Motor neuron (in vitro differentiated cells): ENCODE results near the gene TNS2. TPM values are rescaled to one million over a fixed set of nuclear protein-coding genes. Genes with fewer than 3 reads are reported as not detected.
A peak's percentile ranks its signal among the peaks of the same experiment; 100 is the strongest.
"Not testable (repeated sequence)": the region's sequence is repeated elsewhere in the genome, so short reads cannot be mapped to it uniquely, and the experiment has no call there.

ENCODE experiments used
- ATAC-seq, 8 experiments: fragments of 200-7000 bp; cut with Tn5 transposase; replicated peaks in 6 of 8; 2 replicates each; pipeline ENCODE4 v1.8.0; 2021; ENCODE audit warnings: mild to moderate bottlenecking in 8 of 8, moderate library complexity in 8 of 8
- H3K27ac ChIP-seq, 2 donors: fragments of 250-450 bp; sonication (Bioruptor Pico); 2 replicates each; pipeline ENCODE4 v1.9.0; 2021; ENCODE audit warnings: antibody characterized with exemption in 2 of 2, mild to moderate bottlenecking in 2 of 2, moderate library complexity in 1 of 2
- H3K4me1 ChIP-seq, 2 donors: fragments of 250-450 bp; sonication (Bioruptor Pico); replicated peaks in 1 of 2; 2 replicates each; pipeline ENCODE4 v1.6.1; 2021; ENCODE audit warnings: antibody characterized with exemption in 2 of 2, mild to moderate bottlenecking in 2 of 2, moderate library complexity in 1 of 2
- H3K4me3 ChIP-seq, 5 donors: fragments of 250-450 bp; sonication (Bioruptor Pico); 2 replicates each; pipeline ENCODE4 v1.9.0; 2021; ENCODE audit warnings: antibody characterized with exemption in 5 of 5, mild to moderate bottlenecking in 5 of 5, moderate library complexity in 4 of 5
- WGBS, 10 experiments: fragments of 450-650 bp; shearing (Covaris generic); methylation state at CpG; one replicate each; pipeline ENCODE4 v1.0.0; 2022; 5-methylcytosine and 5-hydroxymethylcytosine counted together
- in situ Hi-C, 9 experiments: fragments of 400-800 bp; cut with MboI; loops; one replicate each; pipeline ENCODE4 v1.15.0; 2021; ENCODE audit warnings: low sequenced_read_pairs in 9 of 9, low pct_unique_long_range_greater_than_20kb in 2 of 9; ENCODE audit not compliant: unreplicated experiment in 9 of 9
- total RNA-seq, 8 experiments: library from RNA; unstranded; fragments of 300-600 nt; gene quantifications; 2 replicates each; pipeline versions ENCODE4 v1.2.3 to v1.2.4, GENCODE V29; 2022

TNS2 gene
- total RNA-seq, result 10 to 100 TPM in 3 of 8 experiments, 1 to 10 TPM in 5; 3.4 to 24.6 (median 7.6) TPM

GRCh38 chr12:53049571-53050318 is at the start of gene TNS2:
Gene TNS2 (plus strand): TSS chr12:53050065. CDS start chr12:53050186, 121 bp downstream.
- in situ Hi-C loops, result no loop called here
- Histone ChIP-seq H3K4me3 (no peak within 1 kb of the TSS), H3K27ac (peak within 1 kb of the TSS; percentile 52 to 85), H3K4me1 (peaks cover 57 to 70% of the 10 kb centered on the region in 2 donors)
- ATAC-seq, result peak in 3 of 8 experiments; percentile 2 to 10 (median 6)
- 28 to 60% (median 46%) methylated on average over 1 to 4 of the region's 20 CpGs; no CpG with 5 or more reads in 7 of the 10 experiments for WGBS, 10 experiments

DNA sequence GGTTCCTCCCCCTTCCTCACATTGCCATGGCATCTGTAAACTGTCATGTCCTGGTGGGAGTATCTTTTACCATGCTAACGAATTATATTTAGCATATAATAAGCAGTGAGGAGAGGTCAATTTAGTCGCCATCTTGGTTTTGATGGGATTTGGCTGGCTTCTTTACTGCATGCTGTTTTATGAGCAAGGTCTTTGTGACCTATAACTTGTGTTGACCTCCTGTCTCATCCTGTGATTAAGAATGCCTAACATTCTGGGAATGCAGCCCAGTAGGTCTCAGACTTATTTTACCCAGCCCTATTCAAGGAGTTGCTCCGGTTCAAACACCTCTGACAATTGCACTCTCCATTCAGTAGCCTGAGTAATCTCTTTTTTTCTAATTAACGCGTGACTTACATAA is 45.7 kb upstream of the TNS2 start:
- Histone ChIP-seq H3K4me1 (peaks cover 11 to 27% of the 10 kb centered on the region in 2 donors), H3K27ac (peak overlapping the region; percentile 45 to 56), H3K4me3 (peak overlapping the region; percentile 57 to 94 (median 75))
- 24 to 100% (median 60%) methylated on average over 1 to 5 of the region's 5 CpGs for WGBS, 10 experiments
- ATAC-seq, result no peak
- in situ Hi-C loops, result no loop called here

DNA sequence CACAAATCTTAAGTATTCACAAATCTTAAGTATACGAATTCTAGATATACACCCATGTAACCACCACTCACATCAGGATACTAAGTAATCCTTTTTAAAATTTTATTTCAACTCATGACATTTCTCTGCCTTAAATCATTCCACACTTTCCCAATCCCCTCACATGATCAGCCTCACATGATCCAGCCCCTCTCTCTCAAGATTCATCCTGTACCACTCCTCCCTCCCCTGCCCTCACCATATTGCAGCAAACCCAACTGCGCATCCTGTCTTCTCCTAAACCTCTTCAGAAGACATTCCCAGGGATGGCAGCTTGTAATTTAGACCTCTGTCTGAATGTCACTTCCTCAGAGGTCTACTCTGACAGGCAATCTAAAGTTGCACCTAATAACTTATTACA is 45.3 kb upstream of the TNS2 start:
- Histone ChIP-seq H3K27ac (peak overlapping the region; percentile 45 to 56), H3K4me1 (peaks cover 11 to 27% of the 10 kb centered on the region in 2 donors), H3K4me3 (peak overlapping the region; percentile 57 to 94 (median 75))
- ATAC-seq, result peak in 4 of 8 experiments; percentile 17 to 34 (median 19)
- 33 to 100% (median 91%) methylated on average over 1 to 2 of the region's 2 CpGs for WGBS, 10 experiments
- in situ Hi-C loops, result no loop called here

DNA sequence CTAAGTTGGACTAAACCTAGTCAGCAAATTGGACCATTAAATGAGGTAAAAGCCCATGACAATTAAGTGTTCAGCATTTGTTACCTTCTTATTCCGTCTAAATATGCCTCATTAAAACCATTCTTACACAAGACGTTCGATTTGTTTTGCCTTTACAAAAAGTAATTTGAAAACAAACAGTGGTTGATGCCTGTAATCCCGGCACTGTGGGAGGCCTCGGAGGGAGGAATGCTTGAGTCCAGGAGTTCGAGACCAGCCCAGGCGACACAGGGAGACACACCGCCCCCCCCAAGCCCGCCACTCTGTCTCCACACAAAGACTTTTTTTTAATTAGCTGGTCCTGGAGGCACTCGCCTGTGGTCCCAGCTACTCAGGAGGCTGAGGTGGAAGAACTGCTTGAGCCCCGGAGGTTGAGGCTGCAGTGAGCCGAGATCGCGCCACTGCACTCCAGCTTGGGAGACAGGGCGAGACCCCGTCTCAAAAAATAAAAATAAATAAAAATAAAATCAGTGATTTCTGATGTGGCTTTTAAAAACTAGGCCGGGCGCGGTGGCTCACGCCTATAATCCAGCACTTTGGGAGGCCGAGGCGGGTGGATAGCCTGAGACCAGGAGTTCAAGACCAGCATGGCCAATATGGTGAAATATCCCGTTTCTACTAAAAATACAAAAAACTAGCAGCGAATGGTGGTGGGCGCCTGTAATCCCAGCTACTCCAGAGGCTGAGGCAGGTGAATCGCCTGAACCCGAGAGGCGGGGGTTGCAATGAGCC is 44.5 kb upstream of the TNS2 start:
- peak in 2 of 8 experiments; percentile 1 to 2 for ATAC-seq
- Histone ChIP-seq H3K4me3 (peak overlapping the region; percentile 57 to 94 (median 75)), H3K4me1 (peaks cover 11 to 27% of the 10 kb centered on the region in 2 donors), H3K27ac (peak overlapping the region; percentile 78 to 87)
- in situ Hi-C loops, result no loop called here
- WGBS, 10 experiments, result 0 to 28% (median 11%) methylated on average over 2 to 21 of the region's 28 CpGs; no CpG with 5 or more reads in 1 of the 10 experiments

DNA sequence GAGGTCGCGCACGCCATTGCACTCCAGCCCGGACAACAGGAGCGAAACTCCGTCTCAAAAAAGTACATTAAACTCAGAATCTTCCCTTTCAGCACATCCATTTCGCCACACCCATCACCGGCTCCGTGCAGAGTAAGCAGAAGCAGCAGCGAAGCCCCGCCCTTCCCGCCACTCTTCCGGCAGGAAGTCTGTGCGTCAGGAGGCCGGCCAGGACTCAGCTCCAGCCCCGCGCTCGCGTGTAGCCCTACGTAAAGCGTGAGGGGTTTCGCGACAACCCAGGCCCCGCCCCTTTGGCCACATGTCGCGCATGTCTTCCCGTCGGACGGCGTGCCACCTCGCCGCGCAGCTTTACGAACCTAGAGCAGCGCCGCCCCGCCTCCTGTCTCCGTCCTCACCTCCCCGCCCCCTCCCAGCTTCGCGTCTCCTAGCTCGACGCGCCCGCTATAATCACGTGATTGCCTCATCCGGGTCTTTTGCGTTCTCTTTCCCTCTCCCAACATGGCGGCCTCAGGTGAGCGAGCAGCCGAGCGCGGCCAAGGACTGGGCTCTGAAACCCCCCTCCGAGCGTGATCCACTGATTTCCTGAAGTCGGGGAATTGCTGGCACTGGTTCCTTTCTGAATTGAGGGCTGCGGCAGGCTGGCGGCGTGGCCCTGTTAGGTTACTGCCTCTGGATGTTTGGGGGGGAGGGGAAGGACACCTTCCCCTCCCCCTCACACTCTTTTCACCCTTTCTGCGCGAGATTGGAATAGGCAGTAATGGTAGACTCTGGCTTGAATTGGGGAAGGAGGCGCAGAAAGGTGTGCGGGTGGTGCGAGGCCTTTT is 43.7 kb upstream of the TNS2 start, which contains the start of gene EIF4B:
TSS of gene EIF4B (plus strand) at position 471 of the 824 bp plus-strand sequence. CDS start at position 499, 28 bp downstream.
- Histone ChIP-seq H3K4me3 (peak within 1 kb of the TSS; percentile 57 to 94 (median 82)), H3K4me1 (peaks cover 11 to 27% of the 10 kb centered on the region in 2 donors), H3K27ac (peak within 1 kb of the TSS; percentile 98)
- in situ Hi-C loops, result no loop called here
- WGBS, 10 experiments, result 0 to 2% (median 0%) methylated on average over 5 to 11 of the region's 64 CpGs; no CpG with 5 or more reads in 5 of the 10 experiments
- peak; percentile 84 to 94 (median 92) for ATAC-seq

GRCh38 chr12:53006810-53007309 is 43.0 kb upstream of the TNS2 start:
- peak overlapping the region; percentile 57 to 94 (median 82) for H3K4me3 ChIP-seq
- 0 to 10% (median 0%) methylated on average over 2 to 4 of the region's 38 CpGs; no CpG with 5 or more reads in 4 of the 10 experiments for WGBS, 10 experiments
- in situ Hi-C loops, result no loop called here
- peak; percentile 14 to 51 (median 26) for ATAC-seq
- H3K4me1 ChIP-seq, result peaks cover 11 to 27% of the 10 kb centered on the region in 2 donors
- peak overlapping the region; percentile 98 for H3K27ac ChIP-seq

DNA sequence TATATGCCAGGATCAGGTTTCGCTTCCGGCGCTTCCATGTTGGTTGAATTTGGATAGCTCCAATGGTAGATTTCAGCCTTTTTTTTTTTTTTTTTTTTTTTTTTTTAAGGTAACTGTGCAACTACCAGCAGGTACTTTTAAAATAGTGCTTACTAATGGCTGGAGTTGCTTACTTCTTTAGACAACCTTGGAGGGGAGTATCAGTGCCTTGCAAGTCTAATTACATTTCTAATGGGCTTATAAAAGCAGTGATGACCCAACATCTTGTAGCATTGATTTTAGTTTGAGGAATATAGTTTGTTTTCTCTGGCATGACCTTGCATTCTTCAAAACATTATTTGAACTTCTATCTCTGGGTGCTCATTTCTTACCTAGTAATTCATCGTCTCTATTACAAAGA is 42.5 kb upstream of the TNS2 start:
- in situ Hi-C loops, result no loop called here
- no peak for ATAC-seq
- 7 to 43% (median 14%) methylated on average over 1 to 4 of the region's 4 CpGs for WGBS, 10 experiments
- Histone ChIP-seq H3K4me3 (peak overlapping the region; percentile 57 to 94 (median 82)), H3K27ac (peak overlapping the region in 1 of 2 donors; percentile 98), H3K4me1 (peaks cover 11 to 27% of the 10 kb centered on the region in 2 donors)

DNA sequence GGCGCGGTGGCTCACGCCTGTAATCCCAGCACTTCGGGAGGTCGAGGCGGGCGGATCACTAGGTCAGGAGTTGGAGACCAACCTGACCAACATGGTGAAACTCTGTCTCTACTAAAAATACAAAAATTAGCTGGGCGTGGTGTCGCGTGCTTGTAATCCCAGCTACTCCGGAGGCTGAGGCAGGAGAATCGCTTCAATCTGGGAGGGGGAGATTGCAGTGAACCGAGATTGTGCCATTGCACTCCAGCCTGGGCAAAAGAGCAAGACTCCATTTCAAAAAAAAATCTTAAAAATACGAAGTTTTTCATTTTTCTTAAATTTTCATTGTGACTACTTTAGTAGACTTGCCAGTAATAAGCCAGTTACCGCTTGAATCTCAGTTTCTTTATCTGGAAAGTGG is 41.1 kb upstream of the TNS2 start:
- H3K4me3 ChIP-seq, ATAC-seq, in situ Hi-C loops, H3K27ac ChIP-seq: not testable (repeated sequence)
- peaks cover 11 to 27% of the 10 kb centered on the region in 2 donors for H3K4me1 ChIP-seq
- WGBS, 10 experiments, result 60 to 96% (median 91%) methylated on average over 2 to 14 of the region's 15 CpGs; no CpG with 5 or more reads in 1 of the 10 experiments

DNA sequence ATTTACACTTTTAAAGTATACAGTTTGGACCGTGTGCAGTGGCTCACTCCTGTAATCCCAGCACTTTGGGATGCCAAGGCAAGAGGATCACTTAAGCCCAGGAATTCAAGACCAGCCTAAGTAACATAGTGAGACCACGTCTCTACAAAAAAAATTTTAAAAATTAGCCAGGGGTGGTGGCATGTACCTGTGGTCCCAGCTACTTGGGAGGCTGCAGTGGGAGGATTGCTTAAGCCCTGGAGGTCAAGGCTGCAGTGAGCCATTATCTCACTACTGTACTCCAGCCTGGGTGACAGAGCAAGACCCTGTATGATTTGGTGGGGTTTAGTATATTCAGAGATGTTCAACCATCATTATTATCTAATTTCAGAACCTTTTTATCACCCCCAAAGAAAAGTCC is 38.9 kb upstream of the TNS2 start:
- H3K27ac ChIP-seq, result no peak overlapping the region
- 100% methylated on average over 1 of the region's 2 CpGs; no CpG with 5 or more reads in 7 of the 10 experiments for WGBS, 10 experiments
- in situ Hi-C loops, result no loop called here
- no peak overlapping the region for H3K4me3 ChIP-seq
- no peak for ATAC-seq
- peaks cover 5 to 13% of the 10 kb centered on the region in 2 donors for H3K4me1 ChIP-seq

GRCh38 chr12:53011889-53012288 is 38.0 kb upstream of the TNS2 start:
- 92 to 96% (median 93%) methylated on average over 2 to 3 of the region's 3 CpGs; no CpG with 5 or more reads in 4 of the 10 experiments for WGBS, 10 experiments
- no peak for ATAC-seq
- in situ Hi-C loops, result no loop called here
- Histone ChIP-seq H3K27ac (no peak overlapping the region), H3K4me3 (no peak overlapping the region), H3K4me1 (peaks cover 5 to 13% of the 10 kb centered on the region in 2 donors)

GRCh38 chr12:53012928-53013327 is 36.9 kb upstream of the TNS2 start:
- Histone ChIP-seq H3K27ac (no peak overlapping the region), H3K4me1 (peaks cover 5% of the 10 kb centered on the region in 2 donors), H3K4me3 (no peak overlapping the region)
- in situ Hi-C loops, result no loop called here
- no peak for ATAC-seq
- 78 to 100% (median 94%) methylated on average over 1 to 3 of the region's 3 CpGs; no CpG with 5 or more reads in 1 of the 10 experiments for WGBS, 10 experiments

GRCh38 chr12:53014709-53015108 is 35.2 kb upstream of the TNS2 start:
- Histone ChIP-seq H3K4me1 (no peaks in the 10 kb centered on the region), H3K4me3 (no peak overlapping the region), H3K27ac (no peak overlapping the region)
- no peak for ATAC-seq
- in situ Hi-C loops, result no loop called here
- WGBS, 10 experiments, result 50 to 100% (median 87%) methylated on average over 1 to 2 of the region's 2 CpGs; no CpG with 5 or more reads in 1 of the 10 experiments
